Tibial nerve (tissue), 4 donors: Measurements from ENCODE around the gene KCTD2. TPM values are rescaled to one million over a fixed set of nuclear protein-coding genes. Genes with fewer than 3 reads are reported as not detected.

ENCODE experiments used
- DNase-seq, 2 donors: peaks; one replicate each; pipeline ENCODE4 v3.0.0-alpha.2; 2019; ENCODE audit warnings: low spot score in 2 of 2
- H3K27ac ChIP-seq, 4 donors: fragments of 200-600 bp; sonication (generic) in 3 of 4; one replicate each; pipeline ENCODE4 v1.5.1; 2017 to 2019; ENCODE audit warnings: mild to moderate bottlenecking in 1 of 4
- H3K27me3 ChIP-seq, 2 donors: fragments of 200-600 bp; sonication (generic) in 1 of 2; one replicate each; pipeline versions ENCODE4 v1.5.1 to v1.6.0; 2017 to 2019
- H3K36me3 ChIP-seq, 3 donors: fragments of 200-600 bp; sonication (generic); one replicate each; pipeline ENCODE4 v1.5.1; 2018 to 2019
- H3K4me1 ChIP-seq, 4 donors: fragments of 200-600 bp; sonication (generic) in 3 of 4; one replicate each; pipeline ENCODE4 v1.5.1; 2017 to 2019
- H3K4me3 ChIP-seq, 4 donors: fragments of 200-600 bp; sonication (generic) in 3 of 4; one replicate each; pipeline ENCODE4 v1.5.1; 2017 to 2019; ENCODE audit warnings: mild to moderate bottlenecking in 1 of 4, moderate library complexity in 1 of 4
- H3K9me3 ChIP-seq, 4 donors: fragments of 200-600 bp; sonication (generic) in 3 of 4; one replicate each; pipeline ENCODE4 v1.5.1; 2017 to 2019
- EP300 ChIP-seq, 2 donors: sonication (generic); formaldehyde crosslinking; IDR thresholded peaks; one replicate each; pipeline ENCODE4 v1.6.1; 2017; ENCODE audit warnings: antibody characterized with exemption in 2 of 2, mild to moderate bottlenecking in 1 of 2
- POLR2A ChIP-seq, 2 donors: fragments of 450-650 bp; IDR thresholded peaks; one replicate each; pipeline ENCODE4 v1.6.1; 2017; ENCODE audit warnings: antibody characterized with exemption in 2 of 2, mild to moderate bottlenecking in 2 of 2, moderate library complexity in 2 of 2
- WGBS, 2 donors: methylation state at CpG; one replicate each; pipeline ENCODE4 v1.1.5; 2018; 5-methylcytosine and 5-hydroxymethylcytosine counted together
- total RNA-seq, 4 donors: library from RNA; depleted of rRNA; stranded (reverse); fragments of >200 nt; gene quantifications; one replicate each; pipeline ENCODE4 v1.1.0, GENCODE V29; 2016
- TF ChIP-seq, protein P1 (sequence below), 5 experiments: fragments of 200-600 bp in 3 of 5; fragments of 450-650 bp in 2 of 5; sonication (generic) in 3 of 5; IDR thresholded peaks; one replicate each; pipeline ENCODE4 v1.5.1; 2016 to 2019; ENCODE audit warnings: antibody characterized with exemption in 5 of 5, mild to moderate bottlenecking in 3 of 5, moderate library complexity in 2 of 5

The KCTD2 gene
- total RNA-seq, 4 donors from 2014 or later = 24.9 to 33.5 (median 32.6) TPM

- Histone ChIP-seq H3K27me3 (no peaks in the 10 kb centered on the region), H3K9me3 (no peaks in the 10 kb centered on the region), H3K4me1 (peaks cover 0 to 16% (median 5%) of the 10 kb centered on the region in 4 donors), H3K27ac (no peak overlapping the region), H3K36me3 (peaks cover 0 to 72% (median 16%) of the 10 kb centered on the region in 3 donors), H3K4me3 (no peak overlapping the region)
- DNase-seq = no peak
- TF ChIP-seq EP300 (IDR thresholded peaks at IDR 0.05) (no peak), POLR2A (IDR thresholded peaks at IDR 0.05) (no peak)
- TF ChIP-seq, protein P1, sequence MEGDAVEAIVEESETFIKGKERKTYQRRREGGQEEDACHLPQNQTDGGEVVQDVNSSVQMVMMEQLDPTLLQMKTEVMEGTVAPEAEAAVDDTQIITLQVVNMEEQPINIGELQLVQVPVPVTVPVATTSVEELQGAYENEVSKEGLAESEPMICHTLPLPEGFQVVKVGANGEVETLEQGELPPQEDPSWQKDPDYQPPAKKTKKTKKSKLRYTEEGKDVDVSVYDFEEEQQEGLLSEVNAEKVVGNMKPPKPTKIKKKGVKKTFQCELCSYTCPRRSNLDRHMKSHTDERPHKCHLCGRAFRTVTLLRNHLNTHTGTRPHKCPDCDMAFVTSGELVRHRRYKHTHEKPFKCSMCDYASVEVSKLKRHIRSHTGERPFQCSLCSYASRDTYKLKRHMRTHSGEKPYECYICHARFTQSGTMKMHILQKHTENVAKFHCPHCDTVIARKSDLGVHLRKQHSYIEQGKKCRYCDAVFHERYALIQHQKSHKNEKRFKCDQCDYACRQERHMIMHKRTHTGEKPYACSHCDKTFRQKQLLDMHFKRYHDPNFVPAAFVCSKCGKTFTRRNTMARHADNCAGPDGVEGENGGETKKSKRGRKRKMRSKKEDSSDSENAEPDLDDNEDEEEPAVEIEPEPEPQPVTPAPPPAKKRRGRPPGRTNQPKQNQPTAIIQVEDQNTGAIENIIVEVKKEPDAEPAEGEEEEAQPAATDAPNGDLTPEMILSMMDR (IDR thresholded peaks at IDR 0.05) = no peak
- 85 to 87% methylated on average over 8 of the region's 8 CpGs for WGBS, 2 donors
Observed at GRCh38 chr17:75061618-75062017, 14.6 kb downstream of the KCTD2 start.

DNA sequence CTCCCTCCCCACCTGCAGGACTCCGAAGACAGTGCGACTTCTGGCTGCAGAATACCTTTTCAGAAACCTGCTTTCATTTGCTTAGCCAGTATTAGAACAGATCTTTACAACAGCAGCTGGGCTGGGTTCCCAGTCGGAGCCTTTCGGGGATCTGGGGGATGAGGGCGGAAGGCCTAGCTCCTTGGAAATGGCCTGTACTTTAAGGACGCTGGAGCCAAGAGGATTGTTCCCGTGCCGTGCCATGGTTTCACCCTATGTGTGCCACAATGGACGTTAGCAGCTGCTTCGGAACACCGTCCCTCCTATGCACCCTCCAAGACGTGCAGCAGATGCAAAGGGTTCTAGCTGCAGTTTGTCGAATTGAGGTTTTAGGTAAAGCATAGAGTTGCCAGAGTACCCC, 16.2 kb downstream of the KCTD2 start:
- DNase-seq = no peak
- Histone ChIP-seq H3K27ac (no peak overlapping the region), H3K9me3 (no peaks in the 10 kb centered on the region), H3K27me3 (no peaks in the 10 kb centered on the region), H3K36me3 (peaks cover 0 to 67% (median 16%) of the 10 kb centered on the region in 3 donors), H3K4me3 (no peak overlapping the region), H3K4me1 (peaks cover 0 to 16% (median 5%) of the 10 kb centered on the region in 4 donors)
- TF ChIP-seq, protein P1 (IDR thresholded peaks at IDR 0.05) = no peak
- no peak for TF ChIP-seq EP300 (IDR thresholded peaks at IDR 0.05)
- TF ChIP-seq POLR2A (IDR thresholded peaks at IDR 0.05) = no peak
- WGBS, 2 donors = 84 to 89% methylated on average over 13 of the region's 13 CpGs

DNA sequence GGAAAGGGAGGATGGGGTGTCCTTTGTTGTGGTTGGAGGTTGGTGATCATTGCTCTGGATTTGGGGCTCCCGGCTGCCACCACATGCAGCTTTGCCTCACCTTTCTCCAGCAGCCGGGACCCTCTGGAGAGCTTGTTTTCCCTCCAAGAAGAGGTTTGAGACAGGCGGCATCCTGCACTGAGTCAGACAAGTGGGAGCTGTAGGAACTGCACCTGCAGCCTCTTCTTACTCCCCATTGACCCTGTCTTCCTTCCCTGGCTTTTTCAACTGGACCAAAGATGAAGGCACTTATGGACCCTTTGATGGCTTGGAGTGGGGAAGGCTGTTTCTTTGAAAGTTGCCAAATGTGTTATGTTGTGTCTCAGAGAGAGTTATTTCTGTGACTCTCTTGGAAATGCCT, 16.6 kb downstream of the KCTD2 start:
- H3K9me3 ChIP-seq = no peaks in the 10 kb centered on the region
- DNase-seq = no peak
- H3K4me3 ChIP-seq = no peak overlapping the region
- H3K27ac ChIP-seq = no peak overlapping the region
- TF ChIP-seq EP300 (IDR thresholded peaks at IDR 0.05) (no peak), POLR2A (IDR thresholded peaks at IDR 0.05) (no peak)
- TF ChIP-seq, protein P1 (IDR thresholded peaks at IDR 0.05) = no peak
- no peaks in the 10 kb centered on the region for H3K27me3 ChIP-seq
- WGBS, 2 donors = 87 to 90% methylated on average over 3 of the region's 3 CpGs
- H3K36me3 ChIP-seq = peaks cover 0 to 67% (median 16%) of the 10 kb centered on the region in 3 donors
- peaks cover 0 to 16% (median 5%) of the 10 kb centered on the region in 4 donors for H3K4me1 ChIP-seq

- peaks cover 0 to 16% (median 5%) of the 10 kb centered on the region in 4 donors for H3K4me1 ChIP-seq
- no peaks in the 10 kb centered on the region for H3K27me3 ChIP-seq
- TF ChIP-seq POLR2A (IDR thresholded peaks at IDR 0.05) (no peak), EP300 (IDR thresholded peaks at IDR 0.05) (no peak)
- TF ChIP-seq, protein P1 (IDR thresholded peaks at IDR 0.05) = no peak
- H3K9me3 ChIP-seq = no peaks in the 10 kb centered on the region
- no peak overlapping the region for H3K4me3 ChIP-seq
- no peak for DNase-seq
- peaks cover 0 to 67% (median 16%) of the 10 kb centered on the region in 3 donors for H3K36me3 ChIP-seq
- H3K27ac ChIP-seq = no peak overlapping the region
- 89 to 92% methylated on average over 11 of the region's 11 CpGs for WGBS, 2 donors
Observed at GRCh38 chr17:75064040-75064439, 17.0 kb downstream of the KCTD2 start.

DNA sequence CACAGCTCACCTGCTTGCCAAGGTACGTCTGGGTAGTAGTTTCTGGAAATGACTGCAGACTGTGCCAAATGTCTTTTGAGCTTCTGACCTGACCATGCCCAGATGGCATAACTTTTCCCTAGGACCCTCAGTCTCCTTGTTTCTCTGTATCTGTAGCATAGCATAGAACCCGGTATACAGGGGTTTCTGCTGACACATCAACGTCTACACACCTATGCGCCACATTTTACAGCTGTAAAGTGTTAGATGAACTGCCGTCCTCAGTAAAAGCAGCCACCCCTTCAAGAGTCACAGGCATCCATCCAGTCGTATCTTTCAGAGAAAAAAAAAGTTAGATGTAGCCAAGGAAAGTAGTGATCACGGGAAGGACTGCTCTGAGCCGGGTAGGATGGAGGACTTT, 17.4 kb downstream of the KCTD2 start:
- H3K4me3 ChIP-seq = no peak overlapping the region
- TF ChIP-seq, protein P1 (IDR thresholded peaks at IDR 0.05) = no peak
- TF ChIP-seq POLR2A (IDR thresholded peaks at IDR 0.05) = no peak
- TF ChIP-seq EP300 (IDR thresholded peaks at IDR 0.05) = no peak
- WGBS, 2 donors = 86% methylated on average over 8 of the region's 8 CpGs
- no peak overlapping the region for H3K27ac ChIP-seq
- H3K36me3 ChIP-seq = peaks cover 0 to 65% (median 16%) of the 10 kb centered on the region in 3 donors
- H3K4me1 ChIP-seq = peaks cover 0 to 13% (median 5%) of the 10 kb centered on the region in 4 donors
- H3K9me3 ChIP-seq = no peaks in the 10 kb centered on the region
- DNase-seq = no peak
- H3K27me3 ChIP-seq = no peaks in the 10 kb centered on the region
